OCI-LY7 (cell line): ENCODE results near the gene ZNF565. TPM values are rescaled to one million over a fixed set of nuclear protein-coding genes. Genes with fewer than 3 reads are reported as not detected.

ENCODE experiments used
- BruUV-seq: library from RNA; stranded (reverse); fragments of 400-500 nt; replicated peaks from 2 replicates; lab custom pipeline; 2021; lab: Mats Ljungman, UMichigan
- CTCF ChIA-PET: fragments of 300-600 bp; sonication (Branson Sonifier 250); formaldehyde crosslinking; loops from one replicate; lab custom pipeline; 2022; ENCODE audit warnings: antibody characterized with exemption; ENCODE audit not compliant: unreplicated experiment; lab: Charles Lee
- POLR2A ChIA-PET: fragments of 300-600 bp; sonication (Branson Sonifier 250); formaldehyde crosslinking; loops from one replicate; lab custom pipeline; 2022; ENCODE audit warnings: antibody characterized with exemption; lab: Charles Lee
- DNase-seq: peaks from one replicate; pipeline ENCODE4 v3.0.0-alpha.2; 2015; ENCODE audit warnings: low spot score
- H2AFZ ChIP-seq: fragments of 200-600 bp; sonication (generic), shearing (Covaris generic); 2 replicates; pipeline ENCODE4 v1.6.1; 2014; ENCODE audit warnings: mild to moderate bottlenecking, antibody characterized with exemption, low read length, moderate library complexity
- H3K27ac ChIP-seq: fragments of 200-600 bp; sonication (generic); 2 replicates; pipeline ENCODE4 v1.5.1; 2014; ENCODE audit warnings: mixed run types, low read depth, mild to moderate bottlenecking, moderate library complexity, low read length, inconsistent platforms; ENCODE audit not compliant: poor library complexity, severe bottlenecking
- H3K36me3 ChIP-seq: fragments of 200-600 bp; sonication (generic); 2 replicates; pipeline ENCODE4 v1.6.1; 2014; ENCODE audit warnings: mild to moderate bottlenecking, antibody characterized with exemption, low read length, moderate library complexity, mixed read lengths; ENCODE audit not compliant: insufficient read depth
- H3K4me1 ChIP-seq: fragments of 200-600 bp; sonication (generic); 2 replicates; pipeline ENCODE4 v1.5.1; 2014; ENCODE audit warnings: mild to moderate bottlenecking, low read length; ENCODE audit not compliant: insufficient read depth, poor library complexity, severe bottlenecking
- H3K4me2 ChIP-seq: fragments of 200-600 bp; sonication (generic); 2 replicates; pipeline ENCODE4 v1.6.1; 2014; ENCODE audit warnings: mild to moderate bottlenecking, low read length
- H3K4me3 ChIP-seq: fragments of 200-600 bp; sonication (generic); 2 replicates; pipeline ENCODE4 v1.5.1; 2014; ENCODE audit warnings: mild to moderate bottlenecking, low read depth, low read length; ENCODE audit not compliant: poor library complexity, severe bottlenecking
- H3K79me2 ChIP-seq: fragments of 200-600 bp; sonication (generic); 2 replicates; pipeline ENCODE4 v1.6.1; 2016; ENCODE audit warnings: low read depth, mild to moderate bottlenecking, low read length, moderate library complexity, mixed read lengths; ENCODE audit not compliant: insufficient read depth
- H3K9me2 ChIP-seq: fragments of 200-600 bp; sonication (generic); 2 replicates; pipeline ENCODE4 v1.6.1; 2016; ENCODE audit warnings: mild to moderate bottlenecking, low read length, mixed read lengths; ENCODE audit not compliant: insufficient read depth
- H3K9me3 ChIP-seq: fragments of 200-600 bp; sonication (generic); 2 replicates; pipeline ENCODE4 v1.6.1; 2014; ENCODE audit warnings: mild to moderate bottlenecking, mixed run types, low read length, mixed read lengths
- H4K20me1 ChIP-seq: fragments of 200-600 bp; sonication (generic); 2 replicates; pipeline ENCODE4 v1.6.1; 2014; ENCODE audit warnings: mild to moderate bottlenecking, antibody characterized with exemption, low read length, moderate library complexity, mixed read lengths; ENCODE audit not compliant: insufficient read depth
- EZH2phosphoT487 ChIP-seq: fragments of 200-600 bp; sonication (generic); IDR thresholded peaks from 2 replicates; pipeline ENCODE4 v1.6.1; 2018; ENCODE audit warnings: low read depth, borderline replicate concordance, mild to moderate bottlenecking, mixed run types, antibody characterized with exemption, low read length, moderate library complexity, mixed read lengths
- intact Hi-C: fragments of 100-400 bp; cut with micrococcal nuclease; formaldehyde crosslinking; loops from one replicate; pipeline ENCODE4 v1.10.0; 2022; ENCODE audit not compliant: unreplicated experiment
- total RNA-seq, 2 experiments: library from RNA; depleted of rRNA in 1 of 2; stranded (reverse); fragments of >200 nt in 1 of 2; shearing (Covaris generic) in 1 of 2; gene quantifications; 2 replicates each; pipeline ENCODE4 v1.2.3, GENCODE V29; 2014 to 2022
- TF ChIP-seq, protein P1 (sequence below): fragments of 200-600 bp; sonication (generic); conservative IDR thresholded peaks from 2 replicates; pipeline ENCODE4 v1.5.1; 2014; ENCODE audit warnings: mild to moderate bottlenecking, antibody characterized with exemption, low read length, moderate library complexity, mixed read lengths

The ZNF565 gene
- total RNA-seq, 2 experiments from 2014 or later, result 2.1 to 3.2 TPM

DNA sequence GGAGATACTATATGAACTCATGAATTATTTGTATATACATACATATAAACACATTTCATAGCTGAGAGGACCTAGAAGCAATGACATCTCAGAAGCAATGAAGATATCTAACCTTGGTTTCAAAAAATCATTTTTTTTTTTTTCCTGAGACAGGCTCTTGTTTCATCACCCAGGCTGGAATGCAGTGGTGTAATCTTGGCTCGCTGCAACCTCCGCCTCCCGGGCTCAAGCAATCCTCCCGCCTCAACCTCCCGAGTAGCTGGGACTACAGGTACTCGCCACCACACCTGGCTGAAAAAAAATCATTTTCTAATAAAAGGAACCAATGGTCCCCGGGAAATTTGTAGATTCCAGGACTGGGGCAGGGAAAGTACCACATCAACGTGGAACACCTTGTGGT lies 4.0 kb downstream of the ZNF565 start:
- intact Hi-C loops, result loop anchor here (10.0 kb wide), 2 partner anchors 1004 to 1254 kb away; partner anchors contain the start of genes ZNF383, ZNF569, ZNF570 and ZNF585B
- CTCF ChIA-PET, result no interaction called here

DNA sequence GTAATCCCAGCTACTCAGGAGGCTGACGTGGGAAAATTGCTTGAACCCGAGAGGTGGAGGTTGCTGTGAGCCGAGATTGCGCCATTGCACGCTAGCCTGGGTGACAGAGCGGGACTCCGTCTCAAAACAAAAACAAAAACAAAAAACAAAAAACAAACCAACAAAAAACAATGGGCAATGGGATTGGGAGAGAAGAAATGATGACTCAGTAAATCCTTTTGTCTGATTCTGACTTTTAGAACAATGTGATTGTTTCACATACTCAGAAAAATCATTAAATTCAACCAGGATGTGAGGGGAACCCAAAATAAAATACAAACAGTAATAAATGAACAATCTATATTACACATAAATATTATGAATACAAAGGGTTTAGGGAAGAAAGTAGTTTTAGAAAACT lies 5.1 kb downstream of the ZNF565 start:
- no peak for TF ChIP-seq EZH2phosphoT487
- TF ChIP-seq, protein P1, sequence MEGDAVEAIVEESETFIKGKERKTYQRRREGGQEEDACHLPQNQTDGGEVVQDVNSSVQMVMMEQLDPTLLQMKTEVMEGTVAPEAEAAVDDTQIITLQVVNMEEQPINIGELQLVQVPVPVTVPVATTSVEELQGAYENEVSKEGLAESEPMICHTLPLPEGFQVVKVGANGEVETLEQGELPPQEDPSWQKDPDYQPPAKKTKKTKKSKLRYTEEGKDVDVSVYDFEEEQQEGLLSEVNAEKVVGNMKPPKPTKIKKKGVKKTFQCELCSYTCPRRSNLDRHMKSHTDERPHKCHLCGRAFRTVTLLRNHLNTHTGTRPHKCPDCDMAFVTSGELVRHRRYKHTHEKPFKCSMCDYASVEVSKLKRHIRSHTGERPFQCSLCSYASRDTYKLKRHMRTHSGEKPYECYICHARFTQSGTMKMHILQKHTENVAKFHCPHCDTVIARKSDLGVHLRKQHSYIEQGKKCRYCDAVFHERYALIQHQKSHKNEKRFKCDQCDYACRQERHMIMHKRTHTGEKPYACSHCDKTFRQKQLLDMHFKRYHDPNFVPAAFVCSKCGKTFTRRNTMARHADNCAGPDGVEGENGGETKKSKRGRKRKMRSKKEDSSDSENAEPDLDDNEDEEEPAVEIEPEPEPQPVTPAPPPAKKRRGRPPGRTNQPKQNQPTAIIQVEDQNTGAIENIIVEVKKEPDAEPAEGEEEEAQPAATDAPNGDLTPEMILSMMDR, result no peak
- Histone ChIP-seq H2AFZ (no peak overlapping the region), H3K4me3 (no peak overlapping the region), H3K9me2 (no peaks in the 10 kb centered on the region), H3K4me1 (peaks cover 17% of the 10 kb centered on the region), H4K20me1 (no peaks in the 10 kb centered on the region), H3K9me3 (no peaks in the 10 kb centered on the region), H3K4me2 (no peak overlapping the region), H3K27ac (no peak overlapping the region), H3K79me2 (peaks cover 5% of the 10 kb centered on the region; the same call in 1 of the 2 replicates), H3K36me3 (no peaks in the 10 kb centered on the region)
- no TSS peak for BruUV-seq
- ChIA-PET CTCF (no interaction called here), POLR2A (interaction anchor here (1.2 kb wide), 1 partner anchor 12 kb away, joined by 3 read pairs; no protein-coding TSS in a partner anchor)
- intact Hi-C loops, result no loop called here
- no peak for DNase-seq

More for the DNA sequence above, 4.0 kb downstream of the ZNF565 start:
- no peaks in the 10 kb centered on the region for H3K36me3 ChIP-seq
- H2AFZ ChIP-seq, result no peak overlapping the region
- H3K9me2 ChIP-seq, result no peaks in the 10 kb centered on the region
- no TSS peak for BruUV-seq
- TF ChIP-seq EZH2phosphoT487, result no peak
- TF ChIP-seq, protein P1, result no peak
- no peak for DNase-seq
- H4K20me1 ChIP-seq, result no peaks in the 10 kb centered on the region
- no peak overlapping the region for H3K4me2 ChIP-seq
- POLR2A ChIA-PET, result no interaction called here
- H3K9me3 ChIP-seq, result no peaks in the 10 kb centered on the region
- peaks cover 11% of the 10 kb centered on the region for H3K79me2 ChIP-seq
- no peak overlapping the region for H3K4me3 ChIP-seq
- peaks cover 17% of the 10 kb centered on the region for H3K4me1 ChIP-seq
- H3K27ac ChIP-seq, result no peak overlapping the region

DNA sequence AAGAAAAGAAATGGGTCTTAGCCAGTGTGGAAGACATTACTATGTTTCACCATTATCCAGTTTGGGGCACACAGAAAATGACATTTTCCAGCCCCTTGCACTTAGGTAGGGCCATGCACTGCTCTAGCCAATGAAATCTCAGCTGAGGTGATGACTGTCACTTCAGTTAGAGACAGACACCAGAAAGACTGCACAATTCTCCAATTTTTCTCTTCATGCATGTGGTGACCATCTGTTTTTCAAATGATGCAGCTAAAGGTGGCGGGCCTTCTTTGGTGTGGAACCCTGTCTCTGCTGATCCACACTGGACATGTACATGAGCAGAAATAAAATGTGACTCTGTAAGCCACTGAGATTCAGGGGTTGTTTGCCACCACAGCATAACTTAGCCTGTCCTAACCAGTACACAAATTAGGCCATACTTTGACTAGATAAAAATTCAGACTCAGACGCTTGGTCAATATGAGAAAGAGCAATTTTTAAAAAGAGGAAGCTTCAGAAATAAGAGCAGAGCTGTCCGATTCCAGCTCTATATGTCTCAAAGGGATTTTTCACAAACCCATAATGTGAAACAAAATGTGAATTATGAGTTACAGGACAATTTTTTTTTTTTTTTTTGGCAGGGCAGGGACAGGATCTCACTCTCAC lies 6.7 kb downstream of the ZNF565 start:
- Histone ChIP-seq H3K4me1 (peaks cover 12% of the 10 kb centered on the region), H3K9me2 (no peaks in the 10 kb centered on the region), H3K4me3 (no peak overlapping the region), H3K9me3 (no peaks in the 10 kb centered on the region), H3K36me3 (no peaks in the 10 kb centered on the region), H3K79me2 (no peaks in the 10 kb centered on the region), H3K27ac (no peak overlapping the region), H3K4me2 (peak overlapping the region; percentile 17; the same call in 1 of the 2 replicates), H4K20me1 (no peaks in the 10 kb centered on the region), H2AFZ (peak overlapping the region; percentile 30; the same call in 1 of the 2 replicates)
- POLR2A ChIA-PET, result interaction anchor here (0.5 to 1.4 kb wide), 4 partner anchors 8 to 252 kb away, joined by 3 to 4 read pairs (median 4); no protein-coding TSS in a partner anchor
- CTCF ChIA-PET, result no interaction called here
- no TSS peak for BruUV-seq
- intact Hi-C loops, result no loop called here
- TF ChIP-seq EZH2phosphoT487, result no peak
- TF ChIP-seq, protein P1, result no peak
- no peak for DNase-seq
